ENCODE results near the gene CEP68. TPM values are rescaled to one million over a fixed set of nuclear protein-coding genes. Genes with fewer than 3 reads are reported as not detected.

The CEP68 gene
- total and polyA plus RNA-seq, 2 donors (not counting 1 experiment from before 2014, with no cell fraction given) = 8.5 to 12.7 TPM

GRCh38 chr2:65040400-65041261 is 15.6 kb upstream of the CEP68 start:
- no peaks in the 10 kb centered on the region for H3K27me3 ChIP-seq (ENCODE audit: control insufficient read depth, insufficient read depth, low read length)
- H3K4me2 ChIP-seq (ENCODE audit: extremely low read depth, insufficient read depth, low read length) = peak overlapping the region; percentile 81
- no peaks in the 10 kb centered on the region for H3K9me3 ChIP-seq (ENCODE audit: control insufficient read depth, insufficient read depth, low read depth, low read length)
- no peaks in the 10 kb centered on the region for H4K20me1 ChIP-seq (ENCODE audit: control insufficient read depth, extremely low read depth, insufficient read depth, low read length)
- TF ChIP-seq EZH2 (IDR thresholded peaks at IDR 0.05; ENCODE audit: low read length, missing control alignments) (no peak), CTCF (conservative IDR thresholded peaks at IDR 0.05 in 1 of 2, IDR thresholded peaks at IDR 0.05 in 1 of 2; ENCODE audit: low read depth in 1 of 2, low read length in 2 of 2) (peak; percentile 93 to 98)
- H3K4me1 ChIP-seq (ENCODE audit: control insufficient read depth, extremely low read depth, insufficient read depth, low read length) = no peaks in the 10 kb centered on the region
- H2AFZ ChIP-seq (ENCODE audit: low read length) = peak overlapping the region; percentile 70
- no peaks in the 10 kb centered on the region for H3K79me2 ChIP-seq (ENCODE audit: control insufficient read depth, insufficient read depth, low read length)
- DNase-seq (ENCODE audit: low read depth in 2 of 2) = peak; percentile 77 to 89
- peak overlapping the region; percentile 25 to 41 (median 34) for H3K4me3 ChIP-seq (replicated peaks in 1 of 4; ENCODE audit: control extremely low read depth in 1 of 4, insufficient read depth in 1 of 4, low read depth in 3 of 4, low read length in 4 of 4)
- H3K27ac ChIP-seq (ENCODE audit: insufficient read depth, low read length) = no peak overlapping the region
- no peak overlapping the region for H3K9ac ChIP-seq (ENCODE audit: insufficient read depth, low read length)
- no peaks in the 10 kb centered on the region for H3K36me3 ChIP-seq (ENCODE audit: control insufficient read depth, insufficient read depth, low read length)

- Histone ChIP-seq H2AFZ (ENCODE audit: low read length) (no peak overlapping the region), H3K79me2 (ENCODE audit: control insufficient read depth, insufficient read depth, low read length) (no peaks in the 10 kb centered on the region), H3K36me3 (ENCODE audit: control insufficient read depth, insufficient read depth, low read length) (no peaks in the 10 kb centered on the region), H3K4me3 (replicated peaks in 1 of 4; ENCODE audit: control extremely low read depth in 1 of 4, insufficient read depth in 1 of 4, low read depth in 3 of 4, low read length in 4 of 4) (no peak overlapping the region), H3K27me3 (ENCODE audit: control insufficient read depth, insufficient read depth, low read length) (peaks cover 5% of the 10 kb centered on the region), H4K20me1 (ENCODE audit: control insufficient read depth, extremely low read depth, insufficient read depth, low read length) (no peaks in the 10 kb centered on the region), H3K4me2 (ENCODE audit: extremely low read depth, insufficient read depth, low read length) (no peak overlapping the region), H3K9me3 (ENCODE audit: control insufficient read depth, insufficient read depth, low read depth, low read length) (no peaks in the 10 kb centered on the region), H3K4me1 (ENCODE audit: control insufficient read depth, extremely low read depth, insufficient read depth, low read length) (no peaks in the 10 kb centered on the region), H3K9ac (ENCODE audit: insufficient read depth, low read length) (no peak overlapping the region), H3K27ac (ENCODE audit: insufficient read depth, low read length) (no peak overlapping the region)
- no peak for DNase-seq (ENCODE audit: low read depth in 2 of 2)
- TF ChIP-seq CTCF (conservative IDR thresholded peaks at IDR 0.05 in 1 of 2, IDR thresholded peaks at IDR 0.05 in 1 of 2; ENCODE audit: low read depth in 1 of 2, low read length in 2 of 2) = no peak
- no peak for TF ChIP-seq EZH2 (IDR thresholded peaks at IDR 0.05; ENCODE audit: low read length, missing control alignments)
These were observed 13.2 kb upstream of the CEP68 start for GRCh38 chr2:65043001-65043400.

GRCh38 chr2:65044097-65044735 is 12.0 kb upstream of the CEP68 start:
- H4K20me1 ChIP-seq (ENCODE audit: control insufficient read depth, extremely low read depth, insufficient read depth, low read length) = no peaks in the 10 kb centered on the region
- H3K4me1 ChIP-seq (ENCODE audit: control insufficient read depth, extremely low read depth, insufficient read depth, low read length) = no peaks in the 10 kb centered on the region
- peaks cover 5% of the 10 kb centered on the region for H3K27me3 ChIP-seq (ENCODE audit: control insufficient read depth, insufficient read depth, low read length)
- H3K4me2 ChIP-seq (ENCODE audit: extremely low read depth, insufficient read depth, low read length) = no peak overlapping the region
- no peaks in the 10 kb centered on the region for H3K79me2 ChIP-seq (ENCODE audit: control insufficient read depth, insufficient read depth, low read length)
- TF ChIP-seq CTCF (conservative IDR thresholded peaks at IDR 0.05 in 1 of 2, IDR thresholded peaks at IDR 0.05 in 1 of 2; ENCODE audit: low read depth in 1 of 2, low read length in 2 of 2) = no peak
- no peak for TF ChIP-seq EZH2 (IDR thresholded peaks at IDR 0.05; ENCODE audit: low read length, missing control alignments)
- no peaks in the 10 kb centered on the region for H3K36me3 ChIP-seq (ENCODE audit: control insufficient read depth, insufficient read depth, low read length)
- H3K4me3 ChIP-seq (replicated peaks in 1 of 4; ENCODE audit: control extremely low read depth in 1 of 4, insufficient read depth in 1 of 4, low read depth in 3 of 4, low read length in 4 of 4) = no peak overlapping the region
- H3K9me3 ChIP-seq (ENCODE audit: control insufficient read depth, insufficient read depth, low read depth, low read length) = no peaks in the 10 kb centered on the region
- no peak for DNase-seq (ENCODE audit: low read depth in 2 of 2)
- H3K27ac ChIP-seq (ENCODE audit: insufficient read depth, low read length) = no peak overlapping the region
- H3K9ac ChIP-seq (ENCODE audit: insufficient read depth, low read length) = no peak overlapping the region
- H2AFZ ChIP-seq (ENCODE audit: low read length) = no peak overlapping the region
